ENCODE data around the gene TENM3. TPM values are rescaled to one million over a fixed set of nuclear protein-coding genes. Genes with fewer than 3 reads are reported as not detected.

Gene TENM3
- total RNA-seq, 1 experiment from 2014 or later = not detected

DNA sequence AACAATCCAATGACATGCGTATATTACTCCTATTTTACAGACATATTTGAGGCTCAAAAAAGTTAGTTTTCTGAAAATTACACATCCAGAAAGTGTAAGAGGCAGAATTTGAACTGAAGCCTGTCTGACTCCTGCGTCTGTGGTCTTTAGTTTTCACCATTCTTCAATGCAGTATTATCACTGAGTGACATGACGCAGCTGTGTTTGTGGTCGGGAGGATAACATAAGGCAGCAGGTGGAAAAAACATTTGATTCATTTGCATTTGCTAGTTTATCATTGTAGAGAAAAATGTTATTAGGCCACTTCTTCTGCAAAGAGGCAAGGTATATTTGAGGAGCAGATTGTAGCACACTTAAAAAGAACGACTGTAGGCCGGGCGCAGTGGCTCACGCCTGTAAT lies 186.7 kb downstream of the TENM3 start:
- no peaks in the 10 kb centered on the region for H3K79me2 ChIP-seq (ENCODE audit: low read length)
- no peak overlapping the region for H3K4me2 ChIP-seq (ENCODE audit: low read depth, low read length, poor library complexity, severe bottlenecking)
- no peaks in the 10 kb centered on the region for H3K4me1 ChIP-seq (ENCODE audit: low read length)
- no peaks in the 10 kb centered on the region for H3K9me2 ChIP-seq (replicated peaks; ENCODE audit: insufficient read depth, low read length)
- DNase-seq = no peak
- H3K27ac ChIP-seq (ENCODE audit: low read length) = no peak overlapping the region
- no peaks in the 10 kb centered on the region for H3K36me3 ChIP-seq (ENCODE audit: insufficient read depth, low read length)
- no peak overlapping the region for H2AFZ ChIP-seq (ENCODE audit: low read length)
- H3K4me3 ChIP-seq (ENCODE audit: low read length) = no peak overlapping the region
- no peaks in the 10 kb centered on the region for H3K9me3 ChIP-seq (ENCODE audit: low read length)
- no peaks in the 10 kb centered on the region for H4K20me1 ChIP-seq (ENCODE audit: insufficient read depth, low read depth, low read length)
- H3K9ac ChIP-seq (ENCODE audit: low read length) = no peak overlapping the region
- H3K27me3 ChIP-seq (ENCODE audit: low read length) = no peaks in the 10 kb centered on the region

DNA sequence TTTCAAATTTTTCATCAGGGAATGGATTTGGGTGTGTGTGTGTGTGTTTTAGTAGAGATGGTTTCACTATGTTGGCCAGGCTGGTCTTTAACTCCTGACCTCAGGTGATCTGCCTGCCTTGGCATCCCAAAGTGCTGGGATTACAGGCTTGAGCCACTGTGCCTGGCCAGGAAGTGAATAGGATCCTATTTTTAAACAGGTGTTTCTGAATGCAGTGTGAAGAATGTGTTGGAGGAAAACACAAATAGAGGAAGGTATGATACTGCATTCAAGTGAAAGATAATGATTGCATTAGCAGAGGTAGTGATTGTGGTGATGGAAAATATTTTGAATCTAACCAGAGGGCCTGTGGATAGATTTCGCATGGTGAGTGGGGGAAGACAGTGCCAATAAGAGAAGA lies 189.6 kb downstream of the TENM3 start:
- H3K27me3 ChIP-seq (ENCODE audit: low read length) = no peaks in the 10 kb centered on the region
- H2AFZ ChIP-seq (ENCODE audit: low read length) = no peak overlapping the region
- no peaks in the 10 kb centered on the region for H3K9me3 ChIP-seq (ENCODE audit: low read length)
- no peaks in the 10 kb centered on the region for H3K4me1 ChIP-seq (ENCODE audit: low read length)
- no peak overlapping the region for H3K27ac ChIP-seq (ENCODE audit: low read length)
- no peaks in the 10 kb centered on the region for H3K36me3 ChIP-seq (ENCODE audit: insufficient read depth, low read length)
- no peaks in the 10 kb centered on the region for H4K20me1 ChIP-seq (ENCODE audit: insufficient read depth, low read depth, low read length)
- no peak for DNase-seq
- no peak overlapping the region for H3K4me3 ChIP-seq (ENCODE audit: low read length)
- H3K4me2 ChIP-seq (ENCODE audit: low read depth, low read length, poor library complexity, severe bottlenecking) = no peak overlapping the region
- no peaks in the 10 kb centered on the region for H3K9me2 ChIP-seq (replicated peaks; ENCODE audit: insufficient read depth, low read length)
- H3K79me2 ChIP-seq (ENCODE audit: low read length) = no peaks in the 10 kb centered on the region
- no peak overlapping the region for H3K9ac ChIP-seq (ENCODE audit: low read length)

DNA sequence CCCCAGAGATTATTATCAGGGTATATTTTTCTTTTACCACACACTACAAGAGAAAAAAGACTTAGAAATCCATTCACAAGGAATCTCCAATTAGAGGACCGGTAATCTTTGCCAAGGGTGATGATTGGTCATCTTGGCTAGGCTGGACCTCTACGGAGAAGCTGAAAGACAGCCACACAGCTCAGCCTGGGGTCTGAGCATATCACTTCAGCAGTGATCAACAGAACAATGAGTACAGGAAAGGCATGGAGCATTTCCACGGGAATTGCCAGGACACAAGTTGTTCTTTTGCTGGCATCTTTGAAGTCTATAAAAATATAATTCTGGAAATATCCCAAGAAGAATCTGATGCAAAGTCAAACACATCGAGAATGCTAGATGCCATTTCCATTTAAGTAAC lies 191.5 kb downstream of the TENM3 start:
- Histone ChIP-seq H3K9ac (ENCODE audit: low read length) (no peak overlapping the region), H3K27me3 (ENCODE audit: low read length) (no peaks in the 10 kb centered on the region), H4K20me1 (ENCODE audit: insufficient read depth, low read depth, low read length) (no peaks in the 10 kb centered on the region), H2AFZ (ENCODE audit: low read length) (no peak overlapping the region), H3K9me3 (ENCODE audit: low read length) (no peaks in the 10 kb centered on the region), H3K9me2 (replicated peaks; ENCODE audit: insufficient read depth, low read length) (no peaks in the 10 kb centered on the region), H3K4me2 (ENCODE audit: low read depth, low read length, poor library complexity, severe bottlenecking) (no peak overlapping the region), H3K36me3 (ENCODE audit: insufficient read depth, low read length) (no peaks in the 10 kb centered on the region), H3K27ac (ENCODE audit: low read length) (no peak overlapping the region), H3K4me1 (ENCODE audit: low read length) (no peaks in the 10 kb centered on the region), H3K4me3 (ENCODE audit: low read length) (no peak overlapping the region), H3K79me2 (ENCODE audit: low read length) (no peaks in the 10 kb centered on the region)
- DNase-seq = no peak

DNA sequence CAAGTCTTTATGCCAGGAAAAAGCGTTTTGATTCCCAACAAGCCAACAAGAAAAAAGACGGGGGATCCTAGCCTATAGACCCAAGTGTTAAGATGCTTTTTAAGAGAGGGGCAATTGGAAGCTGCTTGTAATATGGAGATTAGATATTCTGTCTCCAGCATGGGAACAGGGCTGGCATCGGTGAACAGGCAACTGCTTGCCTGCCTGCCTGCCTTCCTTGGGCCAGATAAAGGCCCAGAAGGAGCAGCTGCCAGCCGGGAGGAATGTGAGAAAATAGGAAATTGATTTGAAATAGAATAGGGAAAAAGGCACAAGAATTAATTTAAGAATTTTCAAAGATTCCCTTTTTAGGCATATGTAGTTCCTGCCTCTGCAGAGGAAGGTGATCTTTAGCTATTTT lies 192.2 kb downstream of the TENM3 start:
- H3K9me2 ChIP-seq (replicated peaks; ENCODE audit: insufficient read depth, low read length) = no peaks in the 10 kb centered on the region
- no peaks in the 10 kb centered on the region for H3K27me3 ChIP-seq (ENCODE audit: low read length)
- H4K20me1 ChIP-seq (ENCODE audit: insufficient read depth, low read depth, low read length) = no peaks in the 10 kb centered on the region
- no peaks in the 10 kb centered on the region for H3K4me1 ChIP-seq (ENCODE audit: low read length)
- no peak overlapping the region for H3K4me2 ChIP-seq (ENCODE audit: low read depth, low read length, poor library complexity, severe bottlenecking)
- no peak for DNase-seq
- no peaks in the 10 kb centered on the region for H3K79me2 ChIP-seq (ENCODE audit: low read length)
- H3K9ac ChIP-seq (ENCODE audit: low read length) = no peak overlapping the region
- no peak overlapping the region for H3K27ac ChIP-seq (ENCODE audit: low read length)
- H2AFZ ChIP-seq (ENCODE audit: low read length) = no peak overlapping the region
- H3K36me3 ChIP-seq (ENCODE audit: insufficient read depth, low read length) = no peaks in the 10 kb centered on the region
- H3K4me3 ChIP-seq (ENCODE audit: low read length) = no peak overlapping the region
- H3K9me3 ChIP-seq (ENCODE audit: low read length) = no peaks in the 10 kb centered on the region

DNA sequence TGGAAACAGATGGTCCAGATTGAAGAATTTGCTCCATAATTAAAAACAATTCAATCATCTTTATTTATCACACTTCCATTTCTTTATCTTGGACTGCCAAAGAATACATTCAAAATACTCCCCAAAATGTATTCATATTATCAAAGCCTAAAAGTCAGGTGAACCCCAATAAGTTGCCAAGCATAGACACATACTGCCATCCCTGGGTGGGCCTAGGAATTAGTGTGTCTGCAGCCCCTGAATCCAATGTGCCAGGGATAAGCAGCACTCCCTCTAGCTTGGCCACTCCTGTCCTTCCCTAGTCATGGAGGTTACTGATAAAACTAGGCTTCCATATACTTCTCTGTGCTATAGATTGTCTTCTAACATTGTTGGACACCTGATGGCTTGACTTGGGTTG lies 199.9 kb downstream of the TENM3 start:
- Histone ChIP-seq H3K9me2 (replicated peaks; ENCODE audit: insufficient read depth, low read length) (no peaks in the 10 kb centered on the region), H3K9me3 (ENCODE audit: low read length) (no peaks in the 10 kb centered on the region), H3K4me2 (ENCODE audit: low read depth, low read length, poor library complexity, severe bottlenecking) (no peak overlapping the region), H3K36me3 (ENCODE audit: insufficient read depth, low read length) (no peaks in the 10 kb centered on the region), H3K27me3 (ENCODE audit: low read length) (no peaks in the 10 kb centered on the region), H3K4me1 (ENCODE audit: low read length) (no peaks in the 10 kb centered on the region), H3K4me3 (ENCODE audit: low read length) (no peak overlapping the region), H3K27ac (ENCODE audit: low read length) (no peak overlapping the region), H4K20me1 (ENCODE audit: insufficient read depth, low read depth, low read length) (no peaks in the 10 kb centered on the region), H2AFZ (ENCODE audit: low read length) (no peak overlapping the region), H3K9ac (ENCODE audit: low read length) (no peak overlapping the region), H3K79me2 (ENCODE audit: low read length) (no peaks in the 10 kb centered on the region)
- DNase-seq = no peak

DNA sequence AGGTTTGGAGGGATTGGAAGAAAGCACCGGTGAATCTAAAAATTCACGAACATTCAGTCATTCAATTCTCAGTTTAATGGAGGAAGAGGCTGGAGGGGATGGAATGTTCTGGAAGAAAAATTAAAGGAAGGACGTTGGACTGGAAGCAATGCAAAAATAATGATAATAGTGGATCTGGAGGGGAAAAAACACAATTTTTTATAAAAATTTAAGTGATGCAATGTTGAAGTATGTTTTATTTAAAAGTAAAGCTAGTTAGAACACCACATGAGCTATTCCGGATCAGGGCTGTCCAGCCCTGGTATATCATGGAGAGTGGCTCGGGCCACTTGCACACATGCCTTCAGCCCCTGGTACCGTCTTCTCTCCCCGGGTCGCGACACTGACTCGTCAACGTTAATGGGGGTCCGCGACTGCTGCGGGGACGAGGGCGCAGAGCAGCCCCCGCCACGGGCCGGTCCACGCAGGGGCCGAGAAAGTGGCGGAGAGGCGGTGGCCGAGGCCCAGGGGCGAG lies 204.6 kb downstream of the TENM3 start:
- Histone ChIP-seq H3K27me3 (ENCODE audit: low read length) (no peaks in the 10 kb centered on the region), H2AFZ (ENCODE audit: low read length) (no peak overlapping the region), H3K36me3 (ENCODE audit: insufficient read depth, low read length) (no peaks in the 10 kb centered on the region), H3K79me2 (ENCODE audit: low read length) (no peaks in the 10 kb centered on the region), H3K4me3 (ENCODE audit: low read length) (no peak overlapping the region), H4K20me1 (ENCODE audit: insufficient read depth, low read depth, low read length) (no peaks in the 10 kb centered on the region), H3K9ac (ENCODE audit: low read length) (no peak overlapping the region), H3K4me1 (ENCODE audit: low read length) (no peaks in the 10 kb centered on the region), H3K9me2 (replicated peaks; ENCODE audit: insufficient read depth, low read length) (no peaks in the 10 kb centered on the region), H3K4me2 (ENCODE audit: low read depth, low read length, poor library complexity, severe bottlenecking) (no peak overlapping the region), H3K9me3 (ENCODE audit: low read length) (no peaks in the 10 kb centered on the region), H3K27ac (ENCODE audit: low read length) (no peak overlapping the region)
- no peak for DNase-seq

DNA sequence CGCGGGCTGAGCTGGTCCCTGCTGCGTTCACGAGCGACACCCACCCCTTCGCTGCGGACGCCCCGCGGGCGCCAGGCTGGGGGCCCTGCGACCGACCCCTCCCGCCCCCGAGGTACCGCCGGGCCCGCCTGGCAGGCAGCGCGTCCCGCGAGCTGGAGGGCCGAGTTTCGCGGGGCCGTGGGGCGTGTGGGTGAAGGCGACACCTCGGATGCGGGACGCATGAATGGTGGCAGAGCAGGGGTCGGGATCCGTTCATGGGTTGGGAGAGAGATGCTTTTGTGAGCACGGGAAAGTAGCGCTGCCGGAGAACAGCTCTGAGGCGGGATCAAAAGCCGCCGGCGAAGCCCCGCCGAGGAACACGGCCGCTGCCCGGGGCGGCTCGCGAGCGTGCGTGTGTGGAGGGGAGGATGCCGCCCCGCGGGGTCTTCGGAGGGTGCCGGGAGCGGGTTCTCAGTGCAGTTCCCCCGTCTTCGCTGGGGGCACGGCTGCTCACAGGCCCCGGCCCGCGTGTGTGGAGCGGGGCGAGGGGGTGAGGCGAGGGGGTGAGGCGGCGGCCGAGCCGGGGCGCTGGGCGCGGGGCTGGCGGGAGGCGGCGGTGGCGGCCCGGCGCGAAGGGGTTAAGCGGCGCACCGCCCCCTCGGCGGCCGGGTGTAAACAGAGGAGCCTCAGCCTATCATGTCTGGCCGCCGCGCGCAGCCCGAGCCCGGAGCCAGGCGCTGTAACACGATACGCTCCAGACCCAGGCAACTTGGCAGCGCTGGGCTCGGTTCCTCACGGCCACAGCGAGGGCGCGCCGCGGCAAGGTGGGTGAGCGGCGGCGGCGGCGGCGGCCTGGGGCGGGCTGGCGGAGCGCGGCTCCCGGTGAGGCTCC lies 205.3 kb downstream of the TENM3 start:
- H3K9ac ChIP-seq (ENCODE audit: low read length) = no peak overlapping the region
- DNase-seq = no peak
- no peaks in the 10 kb centered on the region for H3K4me1 ChIP-seq (ENCODE audit: low read length)
- no peak overlapping the region for H3K27ac ChIP-seq (ENCODE audit: low read length)
- H4K20me1 ChIP-seq (ENCODE audit: insufficient read depth, low read depth, low read length) = no peaks in the 10 kb centered on the region
- no peaks in the 10 kb centered on the region for H3K9me2 ChIP-seq (replicated peaks; ENCODE audit: insufficient read depth, low read length)
- H3K79me2 ChIP-seq (ENCODE audit: low read length) = no peaks in the 10 kb centered on the region
- H3K27me3 ChIP-seq (ENCODE audit: low read length) = no peaks in the 10 kb centered on the region
- no peak overlapping the region for H3K4me3 ChIP-seq (ENCODE audit: low read length)
- H3K9me3 ChIP-seq (ENCODE audit: low read length) = no peaks in the 10 kb centered on the region
- no peaks in the 10 kb centered on the region for H3K36me3 ChIP-seq (ENCODE audit: insufficient read depth, low read length)
- H3K4me2 ChIP-seq (ENCODE audit: low read depth, low read length, poor library complexity, severe bottlenecking) = no peak overlapping the region
- no peak overlapping the region for H2AFZ ChIP-seq (ENCODE audit: low read length)

DNA sequence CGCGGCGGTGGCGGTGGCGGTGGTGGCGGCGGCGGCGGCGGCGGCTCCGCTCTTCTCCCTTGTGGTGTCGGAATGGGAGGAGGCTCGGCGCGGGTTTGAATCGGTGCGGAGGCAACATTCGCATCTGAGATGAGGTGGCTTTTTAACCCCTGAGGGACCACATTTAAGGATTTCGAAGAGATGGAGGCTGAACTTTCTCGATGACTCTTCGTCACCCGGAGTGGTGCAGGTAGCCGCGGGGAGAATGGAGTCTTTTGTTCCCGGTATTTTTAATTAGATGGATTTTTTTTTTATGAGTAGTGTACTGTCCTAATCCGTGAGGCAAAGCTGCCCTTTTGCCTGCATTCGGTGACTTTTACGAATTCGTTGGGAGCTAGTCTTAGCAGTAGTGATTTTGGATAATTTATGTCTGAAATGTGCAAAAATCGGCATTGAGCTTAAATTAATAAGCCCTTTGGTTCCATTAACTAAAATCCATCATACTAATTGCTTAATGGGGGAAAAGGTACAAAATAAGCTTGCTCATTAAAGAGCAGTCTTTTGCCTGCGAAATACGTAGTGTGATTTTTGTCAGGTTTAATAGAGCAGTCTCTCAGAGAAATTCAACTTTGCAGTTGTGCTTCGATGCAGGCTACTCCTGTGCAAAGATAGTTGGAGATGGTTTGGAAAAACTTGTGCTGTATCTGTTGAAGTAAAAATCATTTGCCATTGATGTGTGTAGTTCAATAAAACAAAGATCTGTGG lies 206.2 kb downstream of the TENM3 start:
- Histone ChIP-seq H3K4me2 (ENCODE audit: low read depth, low read length, poor library complexity, severe bottlenecking) (no peak overlapping the region), H3K9me2 (replicated peaks; ENCODE audit: insufficient read depth, low read length) (no peaks in the 10 kb centered on the region), H2AFZ (ENCODE audit: low read length) (no peak overlapping the region), H3K27ac (ENCODE audit: low read length) (no peak overlapping the region), H3K4me1 (ENCODE audit: low read length) (no peaks in the 10 kb centered on the region), H3K27me3 (ENCODE audit: low read length) (no peaks in the 10 kb centered on the region), H3K9me3 (ENCODE audit: low read length) (no peaks in the 10 kb centered on the region), H4K20me1 (ENCODE audit: insufficient read depth, low read depth, low read length) (no peaks in the 10 kb centered on the region), H3K79me2 (ENCODE audit: low read length) (no peaks in the 10 kb centered on the region), H3K4me3 (ENCODE audit: low read length) (no peak overlapping the region), H3K9ac (ENCODE audit: low read length) (no peak overlapping the region), H3K36me3 (ENCODE audit: insufficient read depth, low read length) (no peaks in the 10 kb centered on the region)
- no peak for DNase-seq
